SK-N-MC (cell line): ENCODE data around the gene FDX1.

Source experiments
- EZH2 ChIP-seq: fragments of 200-600 bp; sonication (generic); IDR thresholded peaks from one replicate; pipeline ENCODE4 v1.6.1; 2017; ENCODE audit warnings: antibody characterized with exemption
- FOXP2 ChIP-seq: optimal IDR thresholded peaks from 2 replicates; pipeline ENCODE3; 2011; ENCODE audit warnings: mild to moderate bottlenecking, moderate library complexity; ENCODE audit not compliant: insufficient read depth; ENCODE audit errors: extremely low read length, control extremely low read depth
- POLR2AphosphoS5 ChIP-seq: IDR thresholded peaks from 2 replicates; pipeline ENCODE4 v1.6.1; 2012; ENCODE audit warnings: mild to moderate bottlenecking, low read depth, low read length, borderline replicate concordance

DNA sequence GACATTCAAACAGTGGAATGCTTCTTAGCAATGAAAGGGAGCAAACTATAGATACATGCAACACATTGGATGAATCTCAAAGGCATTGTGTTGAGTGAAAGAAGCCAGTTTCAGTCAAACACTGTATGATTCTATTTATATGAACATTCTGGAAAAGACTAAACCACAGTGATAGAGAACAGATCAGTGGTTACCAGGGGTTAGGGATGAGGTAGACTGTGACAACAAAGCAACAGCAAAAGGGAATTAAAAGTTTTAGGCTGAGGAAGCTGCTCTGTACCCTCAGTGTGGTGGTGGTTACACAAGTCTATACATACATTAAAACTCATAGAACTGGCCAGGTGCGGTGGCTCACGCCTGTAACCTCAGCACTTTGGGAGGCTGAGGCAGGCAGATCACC lies 23.0 kb downstream of the FDX1 start:
- TF ChIP-seq EZH2 = no peak
- no peak for TF ChIP-seq POLR2AphosphoS5
- TF ChIP-seq FOXP2 = no peak
